Measurements from ENCODE around the gene ODAD4.

Gene ODAD4

GRCh38 chr17:41917192-41917591, 13.2 kb upstream of the ODAD4 start:
- Histone ChIP-seq H3K36me3 (ENCODE audit: insufficient read depth, low read length) (peaks cover 17% of the 10 kb centered on the region), H3K4me3 (peak overlapping the region; percentile 98), H3K27ac (no peak overlapping the region), H3K9ac (ENCODE audit: insufficient read length) (peak overlapping the region; percentile 91), H3K9me3 (ENCODE audit: low read depth, low read length) (no peaks in the 10 kb centered on the region)
- no peak for DNase-seq (ENCODE audit: low read depth, low spot score)
- TF ChIP-seq POLR2AphosphoS5 (IDR thresholded peaks at IDR 0.05; ENCODE audit: borderline replicate concordance, low read depth, low read length) (no peak), FOXP2 (optimal IDR thresholded peaks at IDR 0.05; ENCODE audit: control extremely low read depth, extremely low read length, insufficient read depth) (no peak), EZH2 (IDR thresholded peaks at IDR 0.05) (no peak)

GRCh38 chr17:41917679-41918313, 12.6 kb upstream of the ODAD4 start:
- peak overlapping the region; percentile 91 for H3K9ac ChIP-seq (ENCODE audit: insufficient read length)
- no peak overlapping the region for H3K27ac ChIP-seq
- peak overlapping the region; percentile 98 for H3K4me3 ChIP-seq
- peaks cover 11% of the 10 kb centered on the region for H3K36me3 ChIP-seq (ENCODE audit: insufficient read depth, low read length)
- H3K9me3 ChIP-seq (ENCODE audit: low read depth, low read length) = no peaks in the 10 kb centered on the region
- DNase-seq (ENCODE audit: low read depth, low spot score) = no peak
- TF ChIP-seq EZH2 (IDR thresholded peaks at IDR 0.05) (no peak), POLR2AphosphoS5 (IDR thresholded peaks at IDR 0.05; ENCODE audit: borderline replicate concordance, low read depth, low read length) (no peak), FOXP2 (optimal IDR thresholded peaks at IDR 0.05; ENCODE audit: control extremely low read depth, extremely low read length, insufficient read depth) (no peak)

DNA sequence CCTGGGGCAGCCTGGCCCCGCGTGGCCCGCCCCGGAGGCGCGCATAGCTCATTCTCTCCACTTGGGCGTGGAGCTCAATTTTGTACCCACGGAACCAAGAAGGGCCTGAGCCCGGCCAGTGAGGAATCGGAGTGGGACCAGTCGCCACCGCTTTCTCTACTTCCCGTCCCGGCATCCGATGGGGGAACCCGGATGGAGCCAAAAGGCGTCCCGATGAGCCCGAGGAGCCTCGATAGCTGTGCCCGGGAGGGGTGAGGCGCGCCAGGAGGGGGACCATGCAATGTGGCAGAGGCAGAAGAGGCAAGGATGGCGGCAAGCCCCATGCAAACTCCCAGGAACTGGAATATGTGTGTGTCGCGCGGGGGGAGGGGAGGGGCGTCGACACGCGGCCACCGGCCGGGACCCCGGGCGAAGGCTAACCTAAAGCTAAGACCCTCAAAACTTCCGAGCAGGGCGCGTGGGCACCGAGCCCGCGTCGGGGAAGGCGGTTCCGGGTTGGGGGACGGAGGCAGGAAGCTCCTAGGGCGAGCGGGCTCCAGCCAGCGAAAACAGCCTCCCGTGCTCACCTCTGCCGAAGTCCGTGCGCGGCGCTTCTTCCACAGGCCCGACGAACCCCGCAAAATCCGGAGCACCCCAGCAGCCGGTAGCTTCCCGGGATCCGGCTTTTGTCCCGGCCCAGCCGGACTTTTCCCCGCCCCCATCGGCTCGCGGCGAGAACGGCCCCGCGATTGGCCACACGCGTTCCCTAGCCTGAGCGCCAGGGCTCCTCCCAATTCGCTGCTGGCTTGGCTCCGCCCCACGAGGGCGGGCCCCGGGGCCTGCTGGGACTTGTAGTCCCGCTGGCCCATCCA, 11.9 kb upstream of the ODAD4 start, which contains the start of gene ACLY:
TSS of gene ACLY (minus strand) at position 638 of the 851 bp plus-strand sequence. CDS start 5,078 bp downstream, outside the sequence.
- DNase-seq (ENCODE audit: low read depth, low spot score) = peak; percentile 66
- peak within 1 kb of the TSS; percentile 98 for H3K4me3 ChIP-seq
- TF ChIP-seq FOXP2 (optimal IDR thresholded peaks at IDR 0.05; ENCODE audit: control extremely low read depth, extremely low read length, insufficient read depth) = peak; percentile 33
- TF ChIP-seq POLR2AphosphoS5 (IDR thresholded peaks at IDR 0.05; ENCODE audit: borderline replicate concordance, low read depth, low read length) = peak; percentile 94
- no peak for TF ChIP-seq EZH2 (IDR thresholded peaks at IDR 0.05)

GRCh38 chr17:41919165-41919817, 11.1 kb upstream of the ODAD4 start:
- TF ChIP-seq EZH2 (IDR thresholded peaks at IDR 0.05) = no peak
- peak; percentile 5; the same call in 1 of the 2 replicates for TF ChIP-seq POLR2AphosphoS5 (IDR thresholded peaks at IDR 0.05; ENCODE audit: borderline replicate concordance, low read depth, low read length)
- no peak for TF ChIP-seq FOXP2 (optimal IDR thresholded peaks at IDR 0.05; ENCODE audit: control extremely low read depth, extremely low read length, insufficient read depth)
- peak overlapping the region; percentile 62 for H3K27ac ChIP-seq
- DNase-seq (ENCODE audit: low read depth, low spot score) = no peak
- no peaks in the 10 kb centered on the region for H3K9me3 ChIP-seq (ENCODE audit: low read depth, low read length)
- peak overlapping the region; percentile 40 for H3K9ac ChIP-seq (ENCODE audit: insufficient read length)
- H3K4me3 ChIP-seq = peak overlapping the region; percentile 98
- H3K36me3 ChIP-seq (ENCODE audit: insufficient read depth, low read length) = no peaks in the 10 kb centered on the region; the same call in 1 of the 2 replicates

More for the DNA sequence above, 11.9 kb upstream of the ODAD4 start, which contains the start of gene ACLY:
- peaks cover 4% of the 10 kb centered on the region; the same call in 1 of the 2 replicates for H3K36me3 ChIP-seq (ENCODE audit: insufficient read depth, low read length)
- H3K9ac ChIP-seq (ENCODE audit: insufficient read length) = peak within 1 kb of the TSS; percentile 91
- H3K9me3 ChIP-seq (ENCODE audit: low read depth, low read length) = no peaks in the 10 kb centered on the region
- H3K27ac ChIP-seq = peak within 1 kb of the TSS; percentile 67

GRCh38 chr17:41919840-41920579, 10.4 kb upstream of the ODAD4 start:
- Histone ChIP-seq H3K4me3 (peak overlapping the region; percentile 98), H3K27ac (peak overlapping the region; percentile 62; the same call in 1 of the 2 replicates), H3K36me3 (ENCODE audit: insufficient read depth, low read length) (no peaks in the 10 kb centered on the region), H3K9me3 (ENCODE audit: low read depth, low read length) (no peaks in the 10 kb centered on the region), H3K9ac (ENCODE audit: insufficient read length) (no peak overlapping the region)
- no peak for DNase-seq (ENCODE audit: low read depth, low spot score)
- TF ChIP-seq POLR2AphosphoS5 (IDR thresholded peaks at IDR 0.05; ENCODE audit: borderline replicate concordance, low read depth, low read length) (no peak), FOXP2 (optimal IDR thresholded peaks at IDR 0.05; ENCODE audit: control extremely low read depth, extremely low read length, insufficient read depth) (no peak), EZH2 (IDR thresholded peaks at IDR 0.05) (no peak)

- Histone ChIP-seq H3K9ac (ENCODE audit: insufficient read length) (no peak overlapping the region), H3K36me3 (ENCODE audit: insufficient read depth, low read length) (no peaks in the 10 kb centered on the region), H3K27ac (no peak overlapping the region), H3K4me3 (no peak overlapping the region), H3K9me3 (ENCODE audit: low read depth, low read length) (no peaks in the 10 kb centered on the region)
- TF ChIP-seq EZH2 (IDR thresholded peaks at IDR 0.05) (no peak), POLR2AphosphoS5 (IDR thresholded peaks at IDR 0.05; ENCODE audit: borderline replicate concordance, low read depth, low read length) (no peak), FOXP2 (optimal IDR thresholded peaks at IDR 0.05; ENCODE audit: control extremely low read depth, extremely low read length, insufficient read depth) (no peak)
- DNase-seq (ENCODE audit: low read depth, low spot score) = no peak
These were observed 9.8 kb upstream of the ODAD4 start for GRCh38 chr17:41920580-41920955.

GRCh38 chr17:41925991-41926590, 4.3 kb upstream of the ODAD4 start:
- Histone ChIP-seq H3K27ac (peak overlapping the region; percentile 46; the same call in 1 of the 2 replicates), H3K9me3 (ENCODE audit: low read depth, low read length) (no peaks in the 10 kb centered on the region)
- TF ChIP-seq POLR2AphosphoS5 (IDR thresholded peaks at IDR 0.05; ENCODE audit: borderline replicate concordance, low read depth, low read length) (no peak), FOXP2 (optimal IDR thresholded peaks at IDR 0.05; ENCODE audit: control extremely low read depth, extremely low read length, insufficient read depth) (no peak), EZH2 (IDR thresholded peaks at IDR 0.05) (no peak)

More at GRCh38 chr17:41925991-41926590, 4.3 kb upstream of the ODAD4 start:
- Histone ChIP-seq H3K9ac (ENCODE audit: insufficient read length) (no peak overlapping the region), H3K36me3 (ENCODE audit: insufficient read depth, low read length) (no peaks in the 10 kb centered on the region), H3K4me3 (no peak overlapping the region)
- DNase-seq (ENCODE audit: low read depth, low spot score) = no peak

Measured in SK-N-MC (cell line).